Vagina (tissue), 2 donors: ENCODE measurements around the gene CSAG1.
"Not testable (repeated sequence)": the region's sequence is repeated elsewhere in the genome, so short reads cannot be mapped to it uniquely, and the experiment has no call there.

Experiments used
- POLR2A ChIP-seq, 2 donors: fragments of 450-650 bp; IDR thresholded peaks; one replicate each; pipeline ENCODE4 v1.6.1; 2017; ENCODE audit warnings: antibody characterized with exemption in 2 of 2, mild to moderate bottlenecking in 2 of 2, moderate library complexity in 2 of 2
- POLR2AphosphoS5 ChIP-seq, 2 donors: sonication (generic); formaldehyde crosslinking; IDR thresholded peaks; one replicate each; pipeline ENCODE4 v1.9.0; 2017; ENCODE audit warnings: antibody characterized with exemption in 2 of 2, mild to moderate bottlenecking in 2 of 2, low read depth in 1 of 2; ENCODE audit not compliant: insufficient read depth in 1 of 2
- TF ChIP-seq, protein P1 (sequence below), 3 experiments: fragments of 450-650 bp in 2 of 3; fragments of 200-600 bp in 1 of 3; sonication (generic) in 1 of 3; IDR thresholded peaks; one replicate each; pipeline ENCODE4 v1.5.1; 2017 to 2019; ENCODE audit warnings: antibody characterized with exemption in 3 of 3, mild to moderate bottlenecking in 2 of 3, moderate library complexity in 2 of 3

DNA sequence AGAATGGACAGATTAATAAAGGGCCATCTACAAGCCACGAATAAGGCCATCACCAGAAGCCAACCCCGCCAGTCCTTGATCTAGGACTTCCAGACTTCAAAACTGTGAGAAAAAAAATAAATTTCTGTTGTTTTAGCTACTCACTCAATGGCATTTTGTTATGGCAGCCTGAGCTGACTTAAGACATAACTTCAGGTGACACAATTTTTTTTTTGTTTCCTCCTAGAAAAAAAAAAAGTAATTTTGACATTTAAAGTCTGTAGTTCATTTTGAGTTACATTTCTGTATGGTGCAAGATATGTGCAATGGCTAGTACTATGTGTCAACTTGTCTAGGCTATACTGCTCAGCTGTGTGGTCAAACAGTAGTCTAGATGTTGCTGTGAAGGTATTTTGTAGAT is 25.4 kb upstream of the CSAG1 start, which contains the start of gene CSAG3:
- not testable (repeated sequence) for TF ChIP-seq POLR2A (IDR thresholded peaks at IDR 0.05); POLR2AphosphoS5 (IDR thresholded peaks at IDR 0.05; ENCODE audit: insufficient read depth in 1 of 2, low read depth in 1 of 2)
- TF ChIP-seq, protein P1, sequence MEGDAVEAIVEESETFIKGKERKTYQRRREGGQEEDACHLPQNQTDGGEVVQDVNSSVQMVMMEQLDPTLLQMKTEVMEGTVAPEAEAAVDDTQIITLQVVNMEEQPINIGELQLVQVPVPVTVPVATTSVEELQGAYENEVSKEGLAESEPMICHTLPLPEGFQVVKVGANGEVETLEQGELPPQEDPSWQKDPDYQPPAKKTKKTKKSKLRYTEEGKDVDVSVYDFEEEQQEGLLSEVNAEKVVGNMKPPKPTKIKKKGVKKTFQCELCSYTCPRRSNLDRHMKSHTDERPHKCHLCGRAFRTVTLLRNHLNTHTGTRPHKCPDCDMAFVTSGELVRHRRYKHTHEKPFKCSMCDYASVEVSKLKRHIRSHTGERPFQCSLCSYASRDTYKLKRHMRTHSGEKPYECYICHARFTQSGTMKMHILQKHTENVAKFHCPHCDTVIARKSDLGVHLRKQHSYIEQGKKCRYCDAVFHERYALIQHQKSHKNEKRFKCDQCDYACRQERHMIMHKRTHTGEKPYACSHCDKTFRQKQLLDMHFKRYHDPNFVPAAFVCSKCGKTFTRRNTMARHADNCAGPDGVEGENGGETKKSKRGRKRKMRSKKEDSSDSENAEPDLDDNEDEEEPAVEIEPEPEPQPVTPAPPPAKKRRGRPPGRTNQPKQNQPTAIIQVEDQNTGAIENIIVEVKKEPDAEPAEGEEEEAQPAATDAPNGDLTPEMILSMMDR (IDR thresholded peaks at IDR 0.05): not testable (repeated sequence)
